Measurements from ENCODE around the gene SOX10. TPM values are rescaled to one million over a fixed set of nuclear protein-coding genes. Genes with fewer than 3 reads are reported as not detected.
A peak's percentile ranks its signal among the peaks of the same experiment; 100 is the strongest.

SOX10 gene
- total and polyA plus RNA-seq, 2 of the 13 experiments (the other 11 are each of a cell fraction or from before 2014, with no cell fraction given) = not detected

GRCh38 chr22:37953437-37954179, 30.7 kb downstream of the SOX10 start, which contains the start of the genes C22orf23 and POLR2F (continued):
- TF ChIP-seq HMGXB3 (CRISPR knock-in tag; IDR thresholded peaks at IDR 0.05; ENCODE audit: borderline replicate concordance) (no peak), HOXA3 (CRISPR knock-in tag; IDR thresholded peaks at IDR 0.05) (peak; percentile 47; the same call in 1 of the 2 replicates), HIVEP1 (CRISPR knock-in tag; IDR thresholded peaks at IDR 0.05) (no peak; the same call in 1 of the 2 replicates), RERE (CRISPR knock-in tag; IDR thresholded peaks at IDR 0.05; ENCODE audit: low read depth) (0 out of 2 replicates have a peak, but pooled peaks have one; percentile 15), RCOR2 (CRISPR knock-in tag; IDR thresholded peaks at IDR 0.05) (no peak), MXD1 (CRISPR knock-in tag; IDR thresholded peaks at IDR 0.05) (peak; percentile 85), BATF2 (CRISPR knock-in tag; IDR thresholded peaks at IDR 0.05) (no peak), ZNF549 (CRISPR knock-in tag; IDR thresholded peaks at IDR 0.05) (no peak), MTF1 (CRISPR knock-in tag; IDR thresholded peaks at IDR 0.05) (no peak), ZFAT (CRISPR knock-in tag; conservative IDR thresholded peaks at IDR 0.05) (no peak), KLF12 (CRISPR knock-in tag; IDR thresholded peaks at IDR 0.05; ENCODE audit: borderline replicate concordance) (no peak), MTF2 (CRISPR knock-in tag; IDR thresholded peaks at IDR 0.05; ENCODE audit: borderline replicate concordance) (no peak), THAP9 (CRISPR knock-in tag; IDR thresholded peaks at IDR 0.05; ENCODE audit: borderline replicate concordance) (peak; percentile 44; the same call in 1 of the 2 replicates)

Measured in HepG2 (cell line).